Keratinocyte (primary cell): ENCODE results near the gene CD34. TPM values are rescaled to one million over a fixed set of nuclear protein-coding genes. Genes with fewer than 3 reads are reported as not detected.
A peak's percentile ranks its signal among the peaks of the same experiment; 100 is the strongest.

Experiments used
- DNase-seq: peaks from one replicate; pipeline ENCODE4 v3.0.0-alpha.2; 2011; ENCODE audit warnings: low read depth, missing footprints, low spot score
- FAIRE-seq: peaks from 2 replicates; lab custom pipeline; 2011; peaks lifted over from hg19 to GRCh38; lab: Jason Lieb, UNC
- H2AFZ ChIP-seq: 2 replicates; pipeline ENCODE4 v1.6.0; 2012; ENCODE audit warnings: low read length, control low read depth, inconsistent platforms; ENCODE audit not compliant: control insufficient read depth
- H3K27ac ChIP-seq: 2 replicates; pipeline ENCODE4 v1.5.1; 2011; ENCODE audit warnings: low read length; ENCODE audit not compliant: control insufficient read depth, insufficient read depth
- H3K27me3 ChIP-seq: 3 replicates; pipeline ENCODE4 v1.6.0; 2011; ENCODE audit warnings: low read length; ENCODE audit not compliant: control insufficient read depth, insufficient read depth; ENCODE audit errors: extremely low read depth
- H3K36me3 ChIP-seq, 2 experiments: 2 replicates in 1 of 2; 3 replicates in 1 of 2; pipeline ENCODE4 v1.5.1; 2011; ENCODE audit warnings: low read length in 2 of 2, mild to moderate bottlenecking in 1 of 2; ENCODE audit not compliant: control insufficient read depth in 2 of 2, insufficient read depth in 2 of 2; ENCODE audit errors: extremely low read depth in 1 of 2
- H3K4me1 ChIP-seq: 3 replicates; pipeline ENCODE4 v1.5.1; 2011; ENCODE audit warnings: low read length; ENCODE audit not compliant: control insufficient read depth, insufficient read depth; ENCODE audit errors: extremely low read depth
- H3K4me2 ChIP-seq: 3 replicates; pipeline ENCODE4 v1.6.0; 2011; ENCODE audit warnings: low read depth, low read length; ENCODE audit not compliant: control insufficient read depth, insufficient read depth; ENCODE audit errors: extremely low read depth
- H3K4me3 ChIP-seq, 3 experiments: fragments of 200-600 bp in 1 of 3; sonication (generic) in 1 of 3; 2 replicates in 2 of 3; 3 replicates in 1 of 3; pipeline ENCODE4 v1.5.1; 2011 to 2016; ENCODE audit warnings: low read length in 3 of 3, mild to moderate bottlenecking in 3 of 3, control low read depth in 2 of 3, inconsistent platforms in 1 of 3, low read depth in 1 of 3, mixed read lengths in 1 of 3, mixed run types in 1 of 3, moderate library complexity in 1 of 3; ENCODE audit not compliant: control insufficient read depth in 2 of 3, insufficient read depth in 2 of 3; ENCODE audit errors: extremely low read depth in 1 of 3
- H3K79me2 ChIP-seq: 2 replicates; pipeline ENCODE4 v1.6.0; 2012; ENCODE audit warnings: low read length; ENCODE audit not compliant: control insufficient read depth, insufficient read depth
- H3K9ac ChIP-seq: 3 replicates; pipeline ENCODE4 v1.6.0; 2011; ENCODE audit warnings: low read length; ENCODE audit not compliant: control insufficient read depth, insufficient read depth; ENCODE audit errors: extremely low read depth
- H3K9me1 ChIP-seq: 3 replicates; pipeline ENCODE4 v1.6.0; 2011; ENCODE audit warnings: low read length; ENCODE audit not compliant: control insufficient read depth, insufficient read depth; ENCODE audit errors: extremely low read depth
- H3K9me3 ChIP-seq: 2 replicates; pipeline ENCODE4 v1.5.1; 2012; ENCODE audit warnings: low read depth, low read length; ENCODE audit not compliant: control insufficient read depth
- H4K20me1 ChIP-seq: 3 replicates; pipeline ENCODE4 v1.6.0; 2011; ENCODE audit warnings: low read length; ENCODE audit not compliant: control insufficient read depth, insufficient read depth; ENCODE audit errors: extremely low read depth
- CTCF ChIP-seq, 3 experiments: IDR thresholded peaks in 1 of 3; conservative IDR thresholded peaks in 1 of 3; optimal IDR thresholded peaks in 1 of 3; 2 replicates in 2 of 3; 3 replicates in 1 of 3; pipeline versions ENCODE3 to v1.5.1; 2011; ENCODE audit warnings: low read length in 3 of 3, mild to moderate bottlenecking in 3 of 3, moderate library complexity in 2 of 3, control low read depth in 1 of 3, inconsistent platforms in 1 of 3; ENCODE audit not compliant: insufficient read depth in 2 of 3; ENCODE audit errors: extremely low read depth in 1 of 3
- EZH2 ChIP-seq: IDR thresholded peaks from one replicate; pipeline ENCODE4 v1.6.1; 2012; ENCODE audit warnings: inconsistent platforms, mild to moderate bottlenecking, low read length, moderate library complexity
- dilution Hi-C: fragments of 300-500 bp; cut with MboI; formaldehyde crosslinking; loops from one replicate; pipeline ENCODE4 v1.7.0; 2020; ENCODE audit warnings: low sequenced_read_pairs; ENCODE audit not compliant: extremely low pct_ligation_motif_present
- polyA plus RNA-seq, 5 experiments: library from polyadenylated mRNA; depleted of rRNA in 3 of 5; stranded (reverse) in 3 of 5; stranded (forward) in 1 of 5; unstranded in 1 of 5; fragments of >200 nt; gene quantifications; 1 replicate in 1 of 5; 2 replicates in 3 of 5; 3 replicates in 1 of 5; pipeline versions ENCODE4 v1.2.1 to v1.2.3, GENCODE V29; 2011 to 2012; ENCODE audit warnings: missing spikeins in 2 of 5, low read depth in 1 of 5, low replicate concordance in 1 of 5

Gene CD34
- polyA plus RNA-seq, 1 donor (not counting 4 experiments of a cell fraction or from before 2014, with no cell fraction given) = 0.03 TPM

- H3K36me3 ChIP-seq = no peaks in the 10 kb centered on the region
- no peak for DNase-seq
- H3K4me3 ChIP-seq = no peak overlapping the region
- H3K4me1 ChIP-seq = peaks cover 17% of the 10 kb centered on the region
- H3K9me1 ChIP-seq = no peaks in the 10 kb centered on the region
- no peak overlapping the region for H3K4me2 ChIP-seq
- no peaks in the 10 kb centered on the region for H3K9me3 ChIP-seq
- no peaks in the 10 kb centered on the region for H3K79me2 ChIP-seq
- no peak overlapping the region for H2AFZ ChIP-seq
- dilution Hi-C loops = no loop called here
- no peak overlapping the region for H3K9ac ChIP-seq
- no peaks in the 10 kb centered on the region for H4K20me1 ChIP-seq
- H3K27ac ChIP-seq = no peak overlapping the region
- H3K27me3 ChIP-seq = peaks cover 17% of the 10 kb centered on the region
- TF ChIP-seq CTCF (optimal IDR thresholded peaks at IDR 0.05 in 1 of 3, IDR thresholded peaks at IDR 0.05 in 1 of 3, conservative IDR thresholded peaks at IDR 0.05 in 1 of 3; ENCODE audit: extremely low read depth in 1 of 3, insufficient read depth in 2 of 3, low read length in 3 of 3) (no peak), EZH2 (no peak)
- FAIRE-seq = no peak
Observed at GRCh38 chr1:207913951-207914350, 3.0 kb upstream of the CD34 start.

GRCh38 chr1:207911856-207912760, 1.2 kb upstream of the CD34 start:
- Histone ChIP-seq H3K4me1 (peaks cover 17% of the 10 kb centered on the region), H4K20me1 (no peaks in the 10 kb centered on the region), H3K9me1 (no peaks in the 10 kb centered on the region), H3K9ac (no peak overlapping the region), H3K79me2 (no peaks in the 10 kb centered on the region), H3K36me3 (no peaks in the 10 kb centered on the region), H3K4me2 (peak overlapping the region; percentile 17), H3K27me3 (peaks cover 17% of the 10 kb centered on the region), H3K9me3 (no peaks in the 10 kb centered on the region), H3K27ac (no peak overlapping the region), H2AFZ (no peak overlapping the region), H3K4me3 (no peak overlapping the region)
- dilution Hi-C loops = no loop called here
- TF ChIP-seq EZH2 (no peak), CTCF (optimal IDR thresholded peaks at IDR 0.05 in 1 of 3, IDR thresholded peaks at IDR 0.05 in 1 of 3, conservative IDR thresholded peaks at IDR 0.05 in 1 of 3; ENCODE audit: extremely low read depth in 1 of 3, insufficient read depth in 2 of 3, low read length in 3 of 3) (no peak)
- FAIRE-seq = peak; percentile 48
- no peak for DNase-seq
